Renal cortical epithelial cell (primary cell): ENCODE measurements around the gene SMIM7. TPM values are rescaled to one million over a fixed set of nuclear protein-coding genes. Genes with fewer than 3 reads are reported as not detected.
"Not testable (repeated sequence)": the region's sequence is repeated elsewhere in the genome, so short reads cannot be mapped to it uniquely, and the experiment has no call there.

Experiments used
- DNase-seq: peaks from one replicate; pipeline ENCODE4 v3.0.0-alpha.2; 2011; ENCODE audit warnings: low read depth
- total RNA-seq: library from RNA; depleted of rRNA; stranded (reverse); fragments of >200 nt; gene quantifications from 2 replicates; pipeline ENCODE4 v1.2.3, GENCODE V29; 2014

Gene SMIM7
- total RNA-seq, 1 donor from 2014 or later = 88.5 TPM

DNA sequence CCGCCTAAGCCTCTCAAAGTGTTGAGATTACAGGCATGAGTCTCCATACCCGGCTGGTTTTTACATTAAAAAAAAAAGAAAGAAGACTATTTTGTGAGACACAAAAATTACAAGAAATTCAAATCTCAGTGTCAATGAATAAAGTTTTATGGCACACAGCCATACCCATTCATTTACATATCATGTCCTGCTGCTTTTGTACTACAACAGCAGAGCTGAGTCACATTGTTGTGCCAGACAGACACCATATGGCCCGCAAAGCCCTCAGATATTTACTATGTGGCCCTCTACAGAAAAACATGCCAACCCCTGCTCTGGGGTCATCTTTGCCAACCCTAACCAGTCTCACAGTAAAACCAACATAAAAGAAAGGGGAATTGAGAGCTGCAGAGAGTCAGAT, 5.3 kb downstream of the SMIM7 start:
- DNase-seq = no peak

DNA sequence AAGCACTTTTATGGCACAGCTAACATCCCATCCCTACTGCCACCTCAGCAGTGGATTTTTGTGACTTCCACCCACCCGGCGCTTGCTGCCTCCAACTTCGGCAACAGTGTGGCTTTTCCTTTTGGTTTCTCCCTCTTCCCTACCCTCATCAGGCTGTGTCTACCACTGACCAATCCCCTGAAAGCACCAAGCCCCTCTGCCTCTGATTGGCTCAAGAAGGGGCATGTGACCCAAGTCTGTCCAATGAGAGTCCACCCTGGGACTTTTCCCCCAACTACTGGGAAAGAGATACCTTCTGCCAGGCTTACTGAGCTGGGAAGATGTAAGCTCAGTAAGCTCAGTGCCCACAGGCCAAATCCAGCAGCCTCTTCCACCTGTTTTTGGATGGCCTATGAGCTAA, 5.8 kb downstream of the SMIM7 start:
- no peak for DNase-seq

DNA sequence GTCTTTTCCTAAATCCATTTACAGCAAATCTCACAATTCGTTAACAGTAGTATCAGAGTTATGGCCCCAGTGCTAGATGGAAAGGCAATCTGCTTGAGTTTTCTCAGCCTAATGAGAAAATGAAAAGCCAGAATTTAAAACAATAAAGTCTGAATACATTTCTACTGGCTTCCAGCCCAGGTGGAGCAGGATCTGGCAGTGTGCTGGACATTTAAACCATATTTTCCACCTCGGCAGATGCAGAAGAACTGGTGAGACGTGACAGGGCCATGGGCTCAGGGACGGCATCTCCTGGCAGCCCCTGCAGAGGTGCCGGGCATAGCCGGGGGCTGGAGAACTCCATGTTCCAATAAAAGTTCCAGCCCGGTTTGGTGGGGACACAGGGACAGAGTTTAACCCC, 7.1 kb downstream of the SMIM7 start:
- DNase-seq = no peak

DNA sequence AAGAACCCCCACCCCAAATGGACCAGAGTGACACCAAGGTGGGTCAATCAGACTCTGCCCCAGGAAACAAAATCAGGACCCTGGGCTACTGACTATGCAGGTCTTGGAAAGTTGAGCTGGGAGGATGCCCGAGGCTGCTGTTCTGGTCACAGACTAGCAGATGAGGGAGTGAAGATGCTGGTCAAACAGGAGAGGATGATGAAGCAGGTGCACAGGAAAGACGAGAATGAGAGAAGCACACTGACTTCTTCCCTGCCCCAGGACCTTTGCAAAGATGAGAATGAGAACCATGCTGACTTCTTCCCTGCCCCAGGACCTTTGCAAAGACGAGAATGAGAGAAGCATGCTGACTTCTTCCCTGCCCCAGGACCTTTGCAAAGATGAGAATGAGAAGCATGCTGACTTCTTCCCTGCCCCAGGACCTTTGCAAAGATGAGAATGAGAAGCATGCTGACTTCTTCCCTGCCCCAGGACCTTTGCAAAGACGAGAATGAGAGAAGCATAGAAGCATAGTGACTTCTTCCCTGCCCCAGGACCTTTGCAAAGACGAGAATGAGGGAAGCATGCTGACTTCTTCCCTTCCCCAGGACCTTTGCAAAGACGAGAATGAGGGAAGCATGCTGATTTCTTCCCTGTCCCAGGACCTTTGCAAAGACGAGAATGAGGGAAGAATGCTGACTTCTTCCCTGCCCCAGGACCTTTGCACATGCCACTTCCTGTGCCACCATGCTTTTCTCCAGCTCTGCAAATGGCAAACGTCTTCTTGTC, 8.3 kb downstream of the SMIM7 start:
- DNase-seq = not testable (repeated sequence)

DNA sequence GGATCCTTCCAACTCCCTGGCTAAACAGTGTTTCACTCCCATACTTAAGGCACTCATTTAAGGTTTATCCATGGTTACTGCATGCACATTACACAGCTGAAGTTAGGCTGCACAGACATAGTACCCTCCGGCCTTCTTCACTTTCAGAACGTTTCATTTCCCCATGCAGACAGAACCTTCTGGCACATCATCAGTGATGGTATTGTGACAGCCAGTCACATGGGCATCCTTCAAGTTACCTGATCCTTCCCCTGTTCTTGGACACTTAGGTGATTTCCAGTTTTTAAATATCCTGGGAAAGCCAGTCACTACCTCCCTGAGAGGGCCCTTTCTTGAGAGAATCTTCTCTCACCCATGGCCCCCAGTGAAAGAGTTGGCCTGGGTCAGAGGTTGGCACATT, 9.1 kb downstream of the SMIM7 start:
- no peak for DNase-seq

DNA sequence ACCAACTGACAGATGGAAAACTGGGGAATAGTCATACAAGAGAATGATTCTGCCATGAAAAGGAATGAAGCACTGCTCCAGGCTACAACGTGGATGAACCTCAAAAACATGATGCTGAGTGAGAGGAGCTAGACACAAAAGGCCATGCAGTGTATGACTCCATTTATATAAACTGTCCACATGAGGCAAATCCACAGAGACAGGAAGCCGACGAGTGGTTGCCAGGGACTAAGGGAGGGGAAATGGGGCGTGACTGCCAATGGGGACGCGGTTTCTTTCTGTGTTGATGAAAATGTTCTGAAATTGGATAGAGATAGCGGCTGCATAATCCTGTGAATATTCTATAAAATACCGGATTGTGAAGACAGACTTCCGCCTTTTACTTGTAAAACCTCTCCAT, 10.2 kb downstream of the SMIM7 start:
- DNase-seq = peak; percentile 43

DNA sequence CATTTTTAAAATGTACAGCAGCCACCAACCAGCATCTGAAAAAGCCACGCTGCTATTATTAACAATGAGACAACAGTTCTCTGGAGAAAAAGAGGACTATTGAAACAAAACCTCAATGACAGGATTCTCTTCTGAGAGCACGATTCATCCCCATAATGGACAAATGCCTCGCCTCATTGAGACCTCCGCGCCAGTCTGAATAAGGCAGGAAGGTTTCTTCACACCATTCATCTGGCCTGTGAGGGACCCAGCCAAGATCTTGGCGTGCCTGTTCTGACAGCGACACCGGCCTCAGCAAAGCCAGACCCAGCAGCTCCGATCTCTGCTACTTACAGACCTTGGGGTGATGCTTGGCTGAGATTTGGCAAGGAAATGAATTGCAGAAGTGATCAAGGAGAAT, 14.8 kb downstream of the SMIM7 start:
- no peak for DNase-seq

DNA sequence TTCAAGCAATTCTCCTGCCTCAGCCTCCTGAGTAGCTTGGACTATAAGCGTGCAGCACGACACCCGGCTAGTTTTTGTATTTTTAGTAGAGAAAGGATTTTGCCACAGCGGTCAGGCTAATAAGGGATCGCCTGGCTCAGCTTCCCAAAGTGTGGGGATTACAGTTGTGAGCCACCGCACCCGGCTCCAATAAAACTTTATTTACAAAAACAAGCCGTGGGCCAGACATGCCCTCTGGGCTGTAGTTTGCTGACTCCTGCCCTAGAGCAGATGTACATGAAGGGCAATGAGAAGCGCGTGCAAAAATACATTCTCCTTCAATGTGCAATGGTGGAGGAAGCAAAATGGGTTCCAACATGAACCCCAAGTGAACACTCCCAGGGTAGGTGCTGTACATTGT, 18.2 kb downstream of the SMIM7 start:
- no peak for DNase-seq

DNA sequence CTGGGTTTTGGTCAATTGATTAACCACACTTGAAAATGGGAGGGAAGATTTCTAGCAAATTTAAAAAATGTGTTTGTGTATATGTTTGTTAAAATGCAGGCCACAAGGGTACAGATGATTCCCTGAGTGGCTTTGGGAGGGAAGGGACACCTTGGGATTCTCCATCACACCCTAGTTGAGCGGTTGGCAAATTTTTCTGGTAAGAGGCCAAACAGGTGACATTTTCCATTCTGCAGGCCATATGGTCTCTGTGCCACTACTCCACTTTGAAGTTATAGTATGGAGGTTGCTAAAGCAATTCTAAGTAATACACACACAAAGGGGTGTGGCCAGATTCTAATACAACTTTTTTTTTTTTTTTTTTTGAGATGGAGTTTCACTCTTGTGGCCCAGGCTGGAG, 19.0 kb downstream of the SMIM7 start:
- DNase-seq = no peak

DNA sequence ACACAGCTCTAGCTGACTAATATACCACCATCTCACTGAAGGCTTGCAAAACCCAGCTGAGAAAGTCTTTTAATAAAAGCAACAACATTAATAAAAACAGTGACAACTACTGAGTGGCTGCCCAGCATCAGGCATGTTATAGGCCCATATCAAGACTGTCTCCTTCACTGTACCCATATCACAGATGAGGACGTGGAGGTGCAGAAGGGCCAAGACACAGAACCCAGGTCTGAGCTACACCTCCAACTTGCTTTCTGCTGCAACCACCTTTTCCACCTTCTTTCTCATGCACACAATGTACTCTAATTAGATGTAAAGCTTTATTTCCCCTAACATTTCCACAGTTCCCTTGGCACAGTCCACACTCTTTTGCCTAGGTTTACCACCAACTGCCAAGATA, 21.3 kb downstream of the SMIM7 start:
- no peak for DNase-seq

DNA sequence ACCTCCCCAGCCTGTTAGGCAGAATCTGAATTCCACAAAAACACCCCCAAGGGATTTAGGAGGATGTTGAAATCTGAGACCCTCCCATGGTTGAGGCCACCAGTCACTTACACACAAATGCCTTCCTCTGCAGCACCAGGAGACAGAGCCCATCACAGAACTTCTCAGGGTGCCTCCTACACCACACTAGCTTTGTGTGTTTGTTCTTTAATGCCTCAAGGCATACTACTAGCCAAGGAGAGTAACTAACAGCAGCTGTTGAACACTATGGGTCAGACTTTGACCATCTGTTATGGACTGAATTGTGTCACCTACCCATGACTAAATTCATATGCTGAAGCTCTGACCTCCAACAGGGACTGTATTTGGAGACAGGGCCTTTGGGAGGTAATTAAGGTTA, 22.4 kb downstream of the SMIM7 start:
- no peak for DNase-seq

DNA sequence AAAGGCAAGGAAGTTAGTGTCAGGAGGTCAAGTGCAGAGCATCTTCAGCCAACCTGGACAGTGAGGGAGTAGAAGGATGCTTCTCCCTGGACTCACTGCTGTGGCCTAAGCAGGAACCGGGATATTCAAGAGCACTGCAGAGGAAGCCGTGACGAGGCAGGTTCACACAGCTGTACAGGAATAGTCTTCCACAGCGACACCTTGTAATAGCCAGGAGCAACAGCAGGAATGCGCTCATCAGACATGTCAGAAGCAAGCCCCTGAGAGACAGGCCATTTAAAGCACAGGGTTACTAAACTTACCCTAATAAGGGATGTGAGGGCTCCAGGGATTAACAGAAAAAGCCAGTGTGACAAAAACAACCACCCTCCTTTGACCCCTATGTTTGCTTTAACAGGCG, 28.5 kb downstream of the SMIM7 start:
- DNase-seq = no peak

DNA sequence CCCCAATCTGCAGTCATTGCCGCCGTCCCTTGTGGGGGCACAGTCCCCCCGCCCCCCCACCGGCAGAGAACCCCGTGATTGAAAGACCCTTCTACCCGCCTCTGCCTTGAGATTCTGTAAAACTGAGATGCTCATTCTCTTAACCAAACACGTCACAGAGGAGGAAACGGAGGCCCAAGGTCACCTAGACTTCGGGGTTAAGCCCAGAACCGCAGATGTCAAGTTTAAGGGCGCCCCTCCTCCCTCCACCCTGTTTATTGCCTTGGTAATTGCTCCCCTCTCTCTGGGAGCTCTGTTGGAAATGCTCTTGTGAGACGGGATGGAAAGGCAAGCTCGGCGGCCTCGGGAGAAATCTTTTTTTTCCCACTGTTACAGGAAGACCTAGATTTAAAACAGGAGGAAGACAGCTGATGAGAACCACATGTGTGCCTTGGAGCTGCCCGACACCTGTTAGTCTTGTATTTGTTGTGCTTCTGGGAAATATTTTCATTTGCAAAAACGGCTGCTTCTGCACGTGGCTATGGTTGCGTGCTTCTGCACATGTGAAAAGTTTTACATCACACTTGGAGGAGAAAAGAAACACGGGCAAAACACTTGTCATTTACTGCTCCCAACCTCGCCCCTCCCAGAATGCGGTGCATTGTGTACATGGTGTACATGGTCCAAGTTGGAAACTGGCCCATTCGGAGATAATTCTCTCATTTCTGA, 30.8 kb downstream of the SMIM7 start:
- DNase-seq = no peak

DNA sequence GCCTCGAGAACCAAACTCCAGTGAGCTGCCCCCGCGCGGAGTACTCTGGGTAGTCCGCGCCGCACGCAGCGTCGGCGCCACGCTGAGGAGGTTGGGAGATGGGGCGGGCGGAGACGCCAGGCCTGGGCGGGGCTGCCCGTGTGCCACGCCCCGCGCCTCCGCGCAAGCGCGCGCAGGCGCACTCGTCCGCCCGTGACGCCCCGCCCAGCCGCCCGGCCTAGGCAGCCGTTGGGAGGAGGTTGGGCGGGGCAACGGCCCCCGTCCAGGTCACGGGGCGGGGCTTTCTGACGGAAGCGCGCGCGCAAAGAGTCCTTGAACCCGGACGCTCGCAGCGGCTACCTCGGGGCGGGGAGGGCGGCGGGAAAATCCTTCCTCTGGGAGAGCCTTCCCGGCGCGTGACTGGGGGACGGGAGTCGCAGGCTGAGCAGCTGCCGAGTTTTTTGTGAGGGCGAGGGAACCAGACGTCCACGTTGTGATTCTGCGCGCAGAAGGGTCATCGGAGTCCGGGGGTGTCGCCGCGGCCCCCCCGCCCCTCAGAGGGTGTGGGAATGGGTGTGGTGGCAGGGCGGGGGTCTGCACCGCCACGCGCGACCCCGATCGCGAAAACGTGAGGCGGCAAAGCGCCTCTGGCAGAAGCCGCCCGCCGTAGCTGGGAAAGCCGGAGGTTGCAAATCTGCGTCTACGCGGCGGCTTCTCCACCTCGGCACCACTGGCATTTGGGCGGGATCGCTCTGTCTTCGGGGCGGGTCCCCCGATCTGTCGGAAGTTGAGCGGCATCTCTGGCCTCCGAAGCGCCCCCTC, 31.6 kb downstream of the SMIM7 start, which contains the start of gene MED26:
MED26 (minus strand) TSS at position 22 of the 801 bp plus-strand sequence. CDS start 261 bp downstream, outside the sequence.
- peak; percentile 68 for DNase-seq

DNA sequence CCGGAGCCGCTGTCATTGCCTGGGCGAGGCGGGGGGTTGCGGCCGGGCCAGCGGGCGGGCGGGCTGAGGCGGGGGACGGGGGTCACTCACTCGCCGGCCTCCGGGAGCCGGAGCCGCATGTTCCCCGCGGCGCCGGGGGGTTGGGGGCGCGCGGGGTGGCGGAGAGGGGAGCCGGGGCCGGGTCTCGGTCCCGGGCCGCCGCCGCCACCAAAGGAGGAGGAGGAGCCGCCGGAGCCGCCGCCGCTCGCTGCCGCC, 32.1 kb downstream of the SMIM7 start:
- DNase-seq = no peak

DNA sequence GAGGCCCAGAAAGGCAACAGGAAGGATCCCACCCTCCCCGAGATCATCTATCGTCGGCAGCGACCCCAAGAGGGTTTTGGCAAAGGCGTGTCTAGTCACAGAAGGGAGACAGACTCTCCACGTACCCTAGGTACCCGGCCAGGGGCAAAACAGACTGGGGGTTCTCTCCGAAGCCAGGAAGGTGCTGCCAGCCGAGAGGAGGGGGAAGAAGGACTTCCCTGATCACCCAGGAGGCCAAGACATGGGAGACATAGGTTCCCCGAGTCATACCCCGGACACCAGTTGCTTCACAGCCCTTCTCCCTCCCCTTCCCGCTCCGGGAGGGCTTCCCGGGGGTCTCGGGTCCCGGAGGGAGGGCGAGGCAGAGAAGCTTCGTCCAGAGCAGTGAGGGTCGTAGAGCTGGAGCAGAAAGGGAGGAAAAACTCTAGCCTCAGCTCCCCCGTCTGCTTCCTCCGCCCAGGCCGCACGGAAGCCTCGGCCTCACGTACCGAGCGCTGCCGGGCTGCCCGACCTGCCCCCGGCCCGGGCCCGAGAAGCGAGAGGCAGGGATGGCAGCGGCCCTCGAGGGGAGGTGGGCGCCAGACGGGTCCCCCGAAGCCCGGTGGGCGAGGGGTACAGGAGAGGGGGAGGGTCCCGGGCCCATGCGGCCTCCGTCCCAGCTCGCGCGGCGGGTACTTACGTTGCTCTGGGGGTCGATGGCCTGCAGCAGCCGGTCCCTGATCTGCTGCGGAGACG, 32.6 kb downstream of the SMIM7 start:
- DNase-seq = no peak

DNA sequence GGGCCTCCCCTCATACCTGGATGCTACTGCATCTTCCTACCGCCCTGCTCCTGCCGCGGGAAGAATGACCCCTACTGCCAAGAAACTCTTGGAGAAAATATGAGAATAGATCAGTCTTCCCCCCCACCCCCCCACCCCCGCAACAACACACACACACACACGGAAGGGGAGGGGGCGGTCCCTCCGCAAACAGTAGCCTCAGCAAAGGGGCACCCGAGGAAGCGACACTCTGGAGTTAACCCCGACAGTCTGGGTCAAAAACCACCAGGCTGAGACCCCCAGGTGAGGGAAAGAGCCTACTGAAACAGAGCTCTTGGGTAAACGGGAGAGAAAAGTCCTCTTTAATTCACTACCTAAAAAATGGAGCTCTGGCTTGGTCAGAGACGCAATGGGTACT, 33.1 kb downstream of the SMIM7 start:
- no peak for DNase-seq

DNA sequence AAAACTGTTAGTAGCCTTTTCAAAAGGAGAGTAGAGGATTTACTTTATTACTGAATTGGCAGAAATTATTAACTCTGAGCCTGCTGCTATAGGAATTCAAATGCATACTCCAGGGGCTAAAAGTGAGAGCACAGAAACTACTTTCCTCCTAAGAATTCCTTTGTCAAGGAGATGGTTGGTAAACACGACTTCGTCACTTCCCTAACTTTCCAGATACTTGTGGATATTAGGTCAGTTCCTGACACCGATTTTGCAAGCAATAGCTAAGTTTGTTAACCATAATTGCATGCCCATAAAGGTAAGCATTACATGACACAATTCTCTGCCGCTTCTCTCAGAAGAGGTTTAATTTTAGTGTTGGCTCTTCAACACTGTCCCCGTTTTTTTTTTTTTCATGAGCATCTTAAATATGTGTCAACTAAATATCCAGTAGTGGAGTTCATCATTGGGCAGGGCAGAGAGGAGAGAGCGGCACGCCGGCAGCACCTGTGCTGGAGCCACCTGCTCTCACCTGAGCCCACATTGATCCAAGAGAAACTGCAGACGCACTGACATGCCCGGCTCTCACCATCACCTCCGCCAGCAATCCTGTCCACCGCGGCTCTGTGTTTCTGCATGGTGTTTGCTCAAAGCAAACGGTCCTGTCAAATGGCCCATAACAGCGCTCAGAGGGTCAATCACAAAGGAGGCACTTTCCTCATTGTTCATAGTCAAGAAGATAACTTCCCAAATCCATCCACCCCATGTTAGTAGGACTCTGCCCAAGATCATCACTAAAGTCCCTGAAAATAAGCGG, 34.6 kb downstream of the SMIM7 start:
- no peak for DNase-seq

DNA sequence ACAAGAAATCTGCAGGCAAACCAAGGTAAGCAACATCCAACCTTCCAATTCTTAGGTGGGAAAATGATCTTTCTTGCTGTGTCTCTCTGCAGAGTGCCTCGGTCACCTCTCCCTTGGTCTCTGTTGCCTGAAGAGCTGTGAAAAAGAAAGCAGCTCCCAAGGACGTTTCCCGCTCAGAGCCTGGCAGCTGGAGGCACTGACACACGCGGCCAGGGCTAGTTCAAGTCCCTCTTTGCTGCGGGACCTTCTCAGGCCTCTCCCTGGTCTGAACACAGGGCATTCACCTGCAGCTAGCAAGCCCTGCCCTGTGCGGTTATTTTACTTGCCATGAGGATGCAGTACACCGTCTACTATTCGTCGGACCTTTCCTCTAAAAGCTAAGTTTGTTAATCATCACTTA, 35.7 kb downstream of the SMIM7 start:
- DNase-seq = no peak

DNA sequence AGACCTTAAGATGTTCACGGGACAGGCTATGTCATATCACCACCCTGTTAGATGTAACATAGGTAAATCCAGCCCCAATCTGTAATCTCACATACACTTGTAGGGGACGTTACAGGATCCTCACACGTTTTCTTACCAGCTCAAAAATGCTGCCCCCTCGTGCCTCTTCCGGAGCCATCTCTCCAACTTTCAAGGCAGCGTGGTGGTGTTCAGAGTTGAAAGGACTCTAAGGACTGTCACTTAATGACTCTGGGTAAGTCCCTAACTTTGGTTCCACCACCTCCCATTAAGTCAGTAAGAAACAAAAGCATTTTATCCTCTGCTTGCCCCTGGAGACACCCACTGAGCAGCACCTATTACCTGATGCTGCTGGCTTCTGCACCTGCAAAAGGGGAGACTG, 36.4 kb downstream of the SMIM7 start:
- no peak for DNase-seq

DNA sequence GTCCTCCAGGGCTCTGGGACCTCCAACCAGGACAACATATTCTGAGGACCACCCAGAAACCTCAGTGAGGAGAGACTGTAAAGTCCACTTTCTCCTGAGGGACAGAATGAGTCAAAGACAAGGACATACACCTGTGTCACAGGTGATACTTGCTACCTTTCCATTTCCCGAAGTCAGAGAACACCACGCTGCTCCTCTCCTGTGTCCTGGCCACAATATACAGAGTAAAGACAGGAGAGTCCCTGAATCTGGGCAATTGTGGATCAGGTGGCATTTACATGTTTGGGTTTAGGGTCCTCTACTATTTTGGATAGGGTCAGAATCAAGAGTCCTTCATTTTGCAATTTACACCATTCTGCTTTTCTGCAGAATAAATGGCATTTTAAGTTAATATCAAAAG, 36.9 kb downstream of the SMIM7 start:
- no peak for DNase-seq
